Mesenchymal stem cell (in vitro differentiated cells and primary cell): ENCODE results near the gene TTC31.
"Not testable (repeated sequence)": the region's sequence is repeated elsewhere in the genome, so short reads cannot be mapped to it uniquely, and the experiment has no call there.

Experiments
- DNase-seq: peaks from one replicate; pipeline ENCODE4 v3.0.0-alpha.2; 2013
- H2AFZ ChIP-seq: one replicate; pipeline ENCODE4 v1.6.1; 2013; ENCODE audit warnings: low read depth, mild to moderate bottlenecking, control low read depth, inconsistent platforms, low read length, moderate library complexity
- H2AK5ac ChIP-seq: 2 replicates; pipeline ENCODE4 v1.6.1; 2013; ENCODE audit warnings: low read length, moderate library complexity, mild to moderate bottlenecking, inconsistent platforms; ENCODE audit not compliant: severe bottlenecking
- H2BK120ac ChIP-seq: one replicate; pipeline ENCODE4 v1.6.1; 2013; ENCODE audit warnings: low read depth, mild to moderate bottlenecking, inconsistent platforms, low read length, moderate library complexity
- H2BK12ac ChIP-seq, 2 experiments: one replicate each; pipeline ENCODE4 v1.6.1; 2013; ENCODE audit warnings: inconsistent platforms in 2 of 2, low read length in 2 of 2, mild to moderate bottlenecking in 2 of 2, moderate library complexity in 2 of 2, control low read depth in 1 of 2
- H2BK15ac ChIP-seq: one replicate; pipeline ENCODE4 v1.6.1; 2013; ENCODE audit warnings: mild to moderate bottlenecking, low read depth, inconsistent platforms; ENCODE audit not compliant: poor library complexity, severe bottlenecking
- H2BK5ac ChIP-seq: 2 replicates; pipeline ENCODE4 v1.6.1; 2013; ENCODE audit warnings: low read depth, mild to moderate bottlenecking, low read length, control low read depth, inconsistent platforms; ENCODE audit not compliant: poor library complexity, severe bottlenecking
- H3K14ac ChIP-seq, 2 experiments: one replicate each; pipeline ENCODE4 v1.6.1; 2013; ENCODE audit warnings: inconsistent platforms in 2 of 2, low read length in 2 of 2, control low read depth in 1 of 2, mild to moderate bottlenecking in 1 of 2, moderate library complexity in 1 of 2
- H3K18ac ChIP-seq, 2 experiments: one replicate each; pipeline ENCODE4 v1.6.1; 2013; ENCODE audit warnings: inconsistent platforms in 2 of 2, low read length in 2 of 2, control low read depth in 1 of 2, low read depth in 1 of 2, mild to moderate bottlenecking in 1 of 2
- H3K23ac ChIP-seq, 2 experiments: one replicate each; pipeline ENCODE4 v1.6.1; 2013; ENCODE audit warnings: inconsistent platforms in 2 of 2, low read length in 2 of 2, mild to moderate bottlenecking in 2 of 2, moderate library complexity in 2 of 2, control low read depth in 1 of 2
- H3K27ac ChIP-seq: 2 replicates; pipeline ENCODE4 v1.5.1; 2013; ENCODE audit warnings: mild to moderate bottlenecking, moderate library complexity, low read length, control low read depth, inconsistent platforms; ENCODE audit not compliant: poor library complexity, severe bottlenecking
- H3K27me3 ChIP-seq, 2 experiments: 2 replicates each; pipeline versions ENCODE4 v1.6.1 to v1.7.0; 2013; ENCODE audit warnings: low read length in 2 of 2, mild to moderate bottlenecking in 2 of 2, moderate library complexity in 2 of 2, control low read depth in 1 of 2, inconsistent platforms in 1 of 2; ENCODE audit not compliant: control insufficient read depth in 1 of 2, insufficient read depth in 1 of 2
- H3K36me3 ChIP-seq, 2 experiments: 2 replicates each; pipeline versions ENCODE4 v1.6.1 to v1.7.0; 2013; ENCODE audit warnings: low read length in 2 of 2, control low read depth in 1 of 2, inconsistent platforms in 1 of 2, low read depth in 1 of 2, mild to moderate bottlenecking in 1 of 2; ENCODE audit not compliant: insufficient read depth in 2 of 2, control insufficient read depth in 1 of 2
- H3K4ac ChIP-seq, 2 experiments: one replicate each; pipeline ENCODE4 v1.6.1; 2013; ENCODE audit warnings: inconsistent platforms in 2 of 2, low read length in 2 of 2, mild to moderate bottlenecking in 2 of 2, moderate library complexity in 2 of 2, control low read depth in 1 of 2, low read depth in 1 of 2
- H3K4me1 ChIP-seq: 2 replicates; pipeline ENCODE4 v1.6.1; 2013; ENCODE audit warnings: low read depth, low read length, control low read depth; ENCODE audit not compliant: control insufficient read depth, insufficient read depth
- H3K4me2 ChIP-seq: 2 replicates; pipeline ENCODE4 v1.6.1; 2013; ENCODE audit warnings: low read length, mild to moderate bottlenecking, inconsistent platforms; ENCODE audit not compliant: poor library complexity, severe bottlenecking
- H3K4me3 ChIP-seq, 2 experiments: 2 replicates each; pipeline versions ENCODE4 v1.5.1 to v1.7.0; 2013; ENCODE audit warnings: low read length in 2 of 2, mild to moderate bottlenecking in 2 of 2, control low read depth in 1 of 2, low read depth in 1 of 2; ENCODE audit not compliant: insufficient read depth in 1 of 2
- H3K79me1 ChIP-seq: replicated peaks from 2 replicates; pipeline ENCODE4 v1.6.1; 2013; ENCODE audit warnings: mild to moderate bottlenecking, control low read depth, low read length, inconsistent platforms; ENCODE audit not compliant: poor library complexity, severe bottlenecking
- H3K9ac ChIP-seq: 2 replicates; pipeline ENCODE4 v1.7.0; 2013; ENCODE audit warnings: mild to moderate bottlenecking, low read length, moderate library complexity
- H3K9me3 ChIP-seq: 2 replicates; pipeline ENCODE4 v1.7.0; 2013; ENCODE audit warnings: mild to moderate bottlenecking, low read length; ENCODE audit not compliant: control insufficient read depth
- H4K8ac ChIP-seq: one replicate; pipeline ENCODE4 v1.6.1; 2013; ENCODE audit warnings: inconsistent platforms, mild to moderate bottlenecking, low read length, moderate library complexity
- H4K91ac ChIP-seq: one replicate; pipeline ENCODE4 v1.6.1; 2013; ENCODE audit warnings: mild to moderate bottlenecking, low read length, inconsistent platforms
- WGBS: methylation state at CpG from one replicate; pipeline ENCODE4 v1.1.7; 2013; ENCODE audit warnings: mixed read lengths; 5-methylcytosine and 5-hydroxymethylcytosine counted together

TTC31 gene

DNA sequence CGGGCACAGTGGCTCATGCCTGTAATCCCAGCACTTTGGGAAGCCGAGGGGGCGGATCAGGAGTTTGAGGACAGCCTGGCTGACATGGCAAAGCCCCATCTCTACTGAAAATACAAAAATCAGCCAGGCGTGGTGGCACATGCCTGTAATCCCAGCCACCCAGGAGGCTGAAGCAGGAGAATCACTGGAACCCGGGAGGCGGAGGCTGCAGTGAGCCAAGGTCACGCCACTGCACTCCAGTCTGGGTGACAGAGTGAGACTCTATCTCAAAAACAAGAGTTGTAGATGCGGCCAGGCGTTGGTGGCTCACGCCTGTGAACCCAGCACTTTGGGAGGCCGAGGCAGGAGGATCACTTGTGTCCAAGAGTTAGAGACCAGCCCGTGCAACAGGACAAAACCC, 12.1 kb upstream of the TTC31 start:
- not testable (repeated sequence) for H2BK5ac ChIP-seq, DNase-seq, H3K14ac ChIP-seq, H3K4me3 ChIP-seq, H4K91ac ChIP-seq, H3K9ac ChIP-seq, H3K4ac ChIP-seq, H2BK15ac ChIP-seq, H3K27me3 ChIP-seq, H3K79me1 ChIP-seq, H3K23ac ChIP-seq, H2AK5ac ChIP-seq, H4K8ac ChIP-seq, H2BK120ac ChIP-seq, H2AFZ ChIP-seq, H3K27ac ChIP-seq, H3K18ac ChIP-seq, H2BK12ac ChIP-seq, H3K9me3 ChIP-seq, H3K4me2 ChIP-seq
- peaks cover 11% of the 10 kb centered on the region for H3K4me1 ChIP-seq
- H3K36me3 ChIP-seq = peaks cover 16 to 19% of the 10 kb centered on the region in 2 experiments
- WGBS = 98% methylated on average over 9 of the region's 12 CpGs

- no peak overlapping the region for H2BK5ac ChIP-seq
- peak overlapping the region; percentile 56 to 100 for H3K18ac ChIP-seq
- H3K27ac ChIP-seq = peak overlapping the region; percentile 95
- H2AFZ ChIP-seq = no peak overlapping the region
- H3K9me3 ChIP-seq = no peaks in the 10 kb centered on the region
- no peak for DNase-seq
- peak overlapping the region in 1 of 2 experiments; percentile 100 for H3K14ac ChIP-seq
- H3K36me3 ChIP-seq = peaks cover 19 to 22% of the 10 kb centered on the region in 2 experiments
- no peaks in the 10 kb centered on the region for H3K27me3 ChIP-seq
- H2BK120ac ChIP-seq = no peak overlapping the region
- H3K4me2 ChIP-seq = peak overlapping the region; percentile 89
- H4K91ac ChIP-seq = no peak overlapping the region
- peak overlapping the region; percentile 79 to 89 for H3K4me3 ChIP-seq
- peaks cover 11% of the 10 kb centered on the region for H3K4me1 ChIP-seq
- WGBS = 77% methylated on average over 9 of the region's 16 CpGs
- peaks cover 4% of the 10 kb centered on the region for H3K79me1 ChIP-seq
- H3K9ac ChIP-seq = peak overlapping the region; percentile 86
- no peak overlapping the region for H2BK15ac ChIP-seq
- no peak overlapping the region for H4K8ac ChIP-seq
- no peak overlapping the region for H2BK12ac ChIP-seq
- peak overlapping the region in 1 of 2 experiments; percentile 99 for H3K4ac ChIP-seq
- no peak overlapping the region for H2AK5ac ChIP-seq
- no peak overlapping the region for H3K23ac ChIP-seq
Measured at GRCh38 chr2:74471332-74472065, 11.4 kb upstream of the TTC31 start.

GRCh38 chr2:74472086-74472944, 10.6 kb upstream of the TTC31 start, which contains the start of gene MRPL53:
Gene MRPL53, minus strand, starts transcription at chr2:74472680. Its CDS starts 20 bp downstream, at chr2:74472660.
- Histone ChIP-seq H2AK5ac (peak within 1 kb of the TSS; percentile 78), H3K23ac (peak within 1 kb of the TSS in 1 of 2 experiments; percentile 100), H3K4ac (peak within 1 kb of the TSS; percentile 73 to 99), H3K27ac (peak within 1 kb of the TSS; percentile 95), H2AFZ (peak within 1 kb of the TSS; percentile 94), H2BK120ac (no peak within 1 kb of the TSS), H3K4me3 (peak within 1 kb of the TSS; percentile 79 to 89), H3K4me1 (peaks cover 11% of the 10 kb centered on the region), H2BK5ac (no peak within 1 kb of the TSS), H4K91ac (peak within 1 kb of the TSS; percentile 88), H3K18ac (peak within 1 kb of the TSS; percentile 98 to 100), H3K27me3 (no peaks in the 10 kb centered on the region), H3K79me1 (peaks cover 6% of the 10 kb centered on the region), H2BK15ac (no peak within 1 kb of the TSS), H3K9me3 (no peaks in the 10 kb centered on the region), H4K8ac (peak within 1 kb of the TSS; percentile 98), H3K9ac (peak within 1 kb of the TSS; percentile 86), H3K14ac (peak within 1 kb of the TSS in 1 of 2 experiments; percentile 100), H3K36me3 (peaks cover 23 to 29% of the 10 kb centered on the region in 2 experiments), H3K4me2 (peak within 1 kb of the TSS; percentile 89), H2BK12ac (peak within 1 kb of the TSS in 1 of 2 experiments; percentile 33)
- WGBS = under 1% methylated on average over 66 of the region's 66 CpGs
- peak; percentile 96 for DNase-seq

GRCh38 chr2:74472945-74473258, 10.0 kb upstream of the TTC31 start:
- Histone ChIP-seq H3K36me3 (peaks cover 27 to 33% of the 10 kb centered on the region in 2 experiments), H2BK15ac (no peak overlapping the region), H2BK12ac (no peak overlapping the region), H3K14ac (peak overlapping the region in 1 of 2 experiments; percentile 61), H3K4me3 (peak overlapping the region in 1 of 2 experiments; percentile 79), H2BK120ac (no peak overlapping the region), H3K9me3 (no peaks in the 10 kb centered on the region), H3K27ac (peak overlapping the region; percentile 95), H4K91ac (peak overlapping the region; percentile 88), H4K8ac (peak overlapping the region; percentile 98), H3K23ac (no peak overlapping the region), H3K18ac (peak overlapping the region; percentile 94 to 98), H3K4ac (peak overlapping the region; percentile 73 to 96), H3K4me2 (peak overlapping the region; percentile 89), H2AFZ (peak overlapping the region; percentile 83), H3K79me1 (peaks cover 10% of the 10 kb centered on the region), H3K9ac (peak overlapping the region; percentile 86), H2AK5ac (peak overlapping the region; percentile 49), H3K27me3 (no peaks in the 10 kb centered on the region), H2BK5ac (no peak overlapping the region), H3K4me1 (peaks cover 11% of the 10 kb centered on the region)
- 39% methylated on average over 6 of the region's 7 CpGs for WGBS
- DNase-seq = no peak
